ENCODE data around the gene BICDL2. TPM values are rescaled to one million over a fixed set of nuclear protein-coding genes. Genes with fewer than 3 reads are reported as not detected.
"Not testable (repeated sequence)": the region's sequence is repeated elsewhere in the genome, so short reads cannot be mapped to it uniquely, and the experiment has no call there.

BICDL2 gene, protein sequence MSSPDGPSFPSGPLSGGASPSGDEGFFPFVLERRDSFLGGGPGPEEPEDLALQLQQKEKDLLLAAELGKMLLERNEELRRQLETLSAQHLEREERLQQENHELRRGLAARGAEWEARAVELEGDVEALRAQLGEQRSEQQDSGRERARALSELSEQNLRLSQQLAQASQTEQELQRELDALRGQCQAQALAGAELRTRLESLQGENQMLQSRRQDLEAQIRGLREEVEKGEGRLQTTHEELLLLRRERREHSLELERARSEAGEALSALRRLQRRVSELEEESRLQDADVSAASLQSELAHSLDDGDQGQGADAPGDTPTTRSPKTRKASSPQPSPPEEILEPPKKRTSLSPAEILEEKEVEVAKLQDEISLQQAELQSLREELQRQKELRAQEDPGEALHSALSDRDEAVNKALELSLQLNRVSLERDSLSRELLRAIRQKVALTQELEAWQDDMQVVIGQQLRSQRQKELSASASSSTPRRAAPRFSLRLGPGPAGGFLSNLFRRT
- 100 to 1,000 TPM in 1 of 2 donors, 10 to 100 TPM in 1; 91.8 to 107 TPM for total RNA-seq
- long read RNA-seq, transcript BICDL2-203 (10 exons, 1,984 nt): major isoform, 49 of 173 reads
- long read RNA-seq, transcript BICDL2-201 (9 exons, 1,811 nt): minor isoform, 10 of 173 reads
- long read RNA-seq, partial matches to known transcripts: 23 of 173 reads
- long read RNA-seq, other reads (novel, unspliced or antisense): 84 of 173 reads

DNA sequence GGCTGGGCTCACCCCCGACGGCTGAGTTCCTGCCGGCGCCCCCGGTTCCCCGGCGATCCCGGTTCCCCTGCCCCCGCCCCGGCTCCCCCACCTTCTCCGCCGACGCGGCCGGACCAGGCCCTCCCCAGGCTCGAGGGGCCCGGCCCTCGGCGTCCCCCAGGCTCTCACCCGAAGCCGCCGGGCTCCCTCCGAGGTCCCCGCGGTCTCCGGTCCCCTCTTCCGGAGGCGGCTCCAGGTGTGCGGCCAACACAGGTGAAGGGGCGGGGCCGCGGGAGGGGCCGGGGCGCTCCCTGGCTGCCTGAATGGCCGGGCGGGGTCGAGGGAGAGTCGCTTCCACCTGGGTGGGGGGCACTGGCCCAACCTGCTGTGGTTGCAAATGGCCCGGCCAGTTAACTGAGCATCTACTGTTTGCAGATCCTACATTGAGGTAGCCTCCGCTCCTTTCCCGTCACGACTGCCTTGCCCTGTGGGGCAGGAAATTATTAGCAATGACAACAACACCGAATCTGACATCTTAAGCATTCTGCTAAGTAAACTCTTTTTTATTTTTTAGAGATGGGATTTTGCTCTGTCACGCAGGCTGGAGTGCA lies at the start of gene BICDL2:
TSS of gene BICDL2 (minus strand) at position 219 of the 590 bp plus-strand sequence. CDS start 1,448 bp downstream, outside the sequence.
- peak; percentile 73 for ATAC-seq

GRCh38 chr16:3085868-3086595 lies 49.3 kb upstream of the BICDL2 start:
- intact Hi-C loops (cut with DNase I, micrococcal nuclease): no loop called here
- no peak for DNase-seq
- no peak for ATAC-seq

More for the DNA sequence above, at the start of gene BICDL2:
- intact Hi-C loops (cut with DNase I, micrococcal nuclease): no loop called here
- DNase-seq: peak; percentile 89 to 90

GRCh38 chr16:3084969-3085670 lies 48.4 kb upstream of the BICDL2 start:
- intact Hi-C loops (cut with DNase I, micrococcal nuclease): no loop called here
- ATAC-seq: no peak
- no peak for DNase-seq

DNA sequence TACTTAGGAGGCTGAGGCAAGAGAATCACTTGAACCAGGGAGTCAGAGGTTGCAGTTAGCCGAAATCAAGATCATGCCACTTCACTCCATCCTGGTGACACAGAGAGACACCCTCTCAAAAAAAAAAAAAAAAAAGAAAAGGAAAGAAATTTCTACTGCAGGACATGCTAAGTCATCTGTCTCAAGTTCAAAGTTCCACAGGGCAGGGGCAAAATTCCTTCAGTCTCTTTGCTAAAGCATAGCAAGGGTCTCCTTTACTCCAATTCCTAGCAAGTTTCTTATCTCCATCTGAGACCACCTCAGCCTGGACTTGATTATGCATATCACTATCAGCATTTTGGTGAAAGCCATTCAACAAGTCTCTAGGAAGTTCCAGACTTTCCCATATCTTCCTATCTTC lies 47.7 kb upstream of the BICDL2 start:
- intact Hi-C loops (cut with DNase I, micrococcal nuclease): no loop called here
- ATAC-seq (no peak), DNase-seq (no peak)

DNA sequence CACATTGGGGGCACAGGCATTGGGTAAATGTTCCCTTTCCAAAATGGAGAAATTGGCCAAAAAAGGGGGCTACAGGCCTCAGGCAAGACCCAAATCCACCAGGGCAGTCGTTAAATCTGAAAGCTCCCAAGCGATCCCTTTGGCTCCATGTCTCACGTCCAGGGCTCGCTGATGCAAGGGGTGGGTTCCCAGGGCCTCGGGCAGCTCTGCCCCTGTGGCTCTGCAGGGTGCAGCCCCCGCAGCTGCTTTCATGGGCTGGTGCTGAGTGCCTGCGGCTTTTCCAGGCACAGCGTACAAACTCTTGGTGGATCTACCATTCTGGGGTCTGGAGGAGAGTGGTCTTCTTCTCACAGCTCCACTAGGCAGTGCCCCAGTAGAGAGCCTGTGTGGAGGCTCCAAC lies 46.7 kb upstream of the BICDL2 start:
- ATAC-seq; intact Hi-C loops (cut with DNase I, micrococcal nuclease): not testable (repeated sequence)

GRCh38 chr16:3081957-3082356 lies 45.2 kb upstream of the BICDL2 start:
- intact Hi-C loops (cut with DNase I, micrococcal nuclease); ATAC-seq; DNase-seq: not testable (repeated sequence)

More for the DNA sequence above, 46.7 kb upstream of the BICDL2 start:
- not testable (repeated sequence) for DNase-seq

GRCh38 chr16:3080024-3080423 lies 43.3 kb upstream of the BICDL2 start:
- intact Hi-C loops (cut with DNase I, micrococcal nuclease): no loop called here
- DNase-seq: no peak
- ATAC-seq: no peak

DNA sequence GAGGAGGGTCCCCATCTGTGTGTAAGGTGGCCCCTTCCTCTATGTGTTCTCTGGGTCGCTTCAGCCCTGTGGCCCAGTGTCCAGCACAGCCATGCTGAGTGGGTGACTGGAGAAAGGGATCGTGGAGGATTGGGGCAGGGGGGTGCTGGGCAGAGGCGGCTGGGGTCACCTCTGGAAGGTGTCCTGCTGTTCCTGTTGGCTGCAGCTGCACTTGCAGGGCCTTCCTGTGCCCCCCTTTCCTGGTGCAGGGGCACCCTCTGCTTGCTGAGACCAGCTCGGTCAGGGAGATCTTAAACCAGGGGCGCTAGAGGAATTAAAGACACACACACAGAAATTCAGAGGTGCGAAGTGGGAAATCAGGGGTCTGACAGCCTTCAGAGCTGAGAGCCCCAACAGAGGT lies 39.8 kb upstream of the BICDL2 start:
- intact Hi-C loops (cut with DNase I, micrococcal nuclease): no loop called here
- ATAC-seq (no peak), DNase-seq (no peak)

- intact Hi-C loops (cut with DNase I, micrococcal nuclease); DNase-seq; ATAC-seq: not testable (repeated sequence)
Measured at GRCh38 chr16:3075946-3076345, 39.2 kb upstream of the BICDL2 start.

DNA sequence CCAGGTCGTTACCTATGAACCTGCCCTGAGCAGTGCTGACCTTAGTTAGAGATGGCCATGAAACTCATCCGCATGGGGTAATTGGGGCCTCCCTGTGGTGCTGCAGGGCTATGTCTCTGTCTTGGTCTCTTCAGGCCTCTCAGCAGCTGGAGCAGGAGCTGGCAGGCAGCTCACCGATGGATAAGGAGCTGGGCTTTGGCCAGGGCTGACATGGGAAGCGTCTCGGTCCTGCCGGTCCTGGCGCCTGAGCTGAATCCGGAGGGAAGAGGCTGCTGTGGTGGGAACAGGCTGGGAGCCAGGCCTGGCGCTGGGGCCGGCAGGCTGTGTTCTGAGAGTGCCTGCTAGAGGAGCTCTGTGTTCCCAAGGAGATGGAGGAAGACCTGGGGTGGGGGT lies 38.8 kb upstream of the BICDL2 start:
- intact Hi-C loops (cut with DNase I, micrococcal nuclease): no loop called here
- DNase-seq (no peak), ATAC-seq (no peak)

GRCh38 chr16:3074860-3075522 lies 38.2 kb upstream of the BICDL2 start:
- peak; percentile 46 to 55 for DNase-seq
- intact Hi-C loops (cut with DNase I, micrococcal nuclease): no loop called here
- ATAC-seq: peak; percentile 33

- intact Hi-C loops (cut with DNase I, micrococcal nuclease): no loop called here
- DNase-seq: no peak
- ATAC-seq: no peak
Measured at GRCh38 chr16:3073448-3073847, 36.7 kb upstream of the BICDL2 start.

DNA sequence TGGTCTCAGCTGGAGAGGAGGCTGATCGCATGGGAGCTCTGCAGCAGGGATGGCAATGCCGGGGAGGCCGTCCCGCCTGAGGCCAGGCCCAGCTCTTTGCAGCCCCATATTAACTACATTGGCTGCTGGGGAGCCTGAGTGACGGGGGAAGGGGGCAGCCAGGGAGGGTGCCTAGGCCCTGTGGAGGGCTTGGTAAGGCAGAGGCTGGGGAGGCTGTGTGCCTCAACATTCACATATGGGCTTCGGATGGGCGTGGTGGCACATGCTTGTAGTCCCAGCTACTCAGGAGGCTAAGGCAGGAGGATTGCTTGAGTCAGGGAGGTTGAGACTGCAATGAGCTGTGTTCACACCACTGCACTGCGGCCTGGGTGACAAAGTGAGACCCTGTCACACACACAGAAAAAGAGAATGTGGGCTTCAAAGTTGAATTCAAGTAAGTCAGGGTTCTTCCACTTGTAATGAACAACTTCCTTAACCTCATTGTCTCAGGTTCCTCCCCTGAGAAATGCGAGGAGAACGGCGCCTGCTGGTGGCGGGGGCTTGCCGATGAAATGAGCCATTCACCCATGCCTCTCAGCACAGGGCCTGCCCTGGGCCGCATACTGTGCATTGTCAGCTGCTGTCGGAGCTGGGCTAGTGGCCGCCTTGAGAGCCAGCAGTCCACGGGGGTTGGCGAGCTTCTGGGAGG lies 36.0 kb upstream of the BICDL2 start:
- ATAC-seq; intact Hi-C loops (cut with DNase I, micrococcal nuclease); DNase-seq: not testable (repeated sequence)

- DNase-seq; intact Hi-C loops (cut with DNase I, micrococcal nuclease): not testable (repeated sequence)
- peak; percentile 61 for ATAC-seq
Measured at GRCh38 chr16:3072148-3072547, 35.4 kb upstream of the BICDL2 start.

DNA sequence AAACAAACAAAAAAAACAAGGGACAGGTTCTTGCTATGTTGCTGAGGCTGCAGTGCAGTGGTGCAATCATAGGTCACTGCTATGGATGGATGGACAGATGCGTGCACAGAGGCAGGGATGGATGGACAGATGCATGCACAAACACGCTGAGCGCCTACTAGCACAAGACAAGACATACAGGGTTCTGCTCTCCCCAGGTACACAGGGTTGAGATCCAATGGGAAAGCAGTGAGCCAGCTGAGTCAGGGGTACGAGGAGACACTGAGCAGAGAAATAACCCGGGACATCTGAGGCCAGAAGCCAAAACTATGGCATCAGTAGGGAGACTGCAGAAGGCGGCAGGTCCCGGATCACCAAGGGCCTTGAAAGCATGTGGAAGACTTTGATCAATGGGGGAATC lies 34.9 kb upstream of the BICDL2 start:
- intact Hi-C loops (cut with DNase I, micrococcal nuclease): no loop called here
- ATAC-seq (no peak), DNase-seq (no peak)

DNA sequence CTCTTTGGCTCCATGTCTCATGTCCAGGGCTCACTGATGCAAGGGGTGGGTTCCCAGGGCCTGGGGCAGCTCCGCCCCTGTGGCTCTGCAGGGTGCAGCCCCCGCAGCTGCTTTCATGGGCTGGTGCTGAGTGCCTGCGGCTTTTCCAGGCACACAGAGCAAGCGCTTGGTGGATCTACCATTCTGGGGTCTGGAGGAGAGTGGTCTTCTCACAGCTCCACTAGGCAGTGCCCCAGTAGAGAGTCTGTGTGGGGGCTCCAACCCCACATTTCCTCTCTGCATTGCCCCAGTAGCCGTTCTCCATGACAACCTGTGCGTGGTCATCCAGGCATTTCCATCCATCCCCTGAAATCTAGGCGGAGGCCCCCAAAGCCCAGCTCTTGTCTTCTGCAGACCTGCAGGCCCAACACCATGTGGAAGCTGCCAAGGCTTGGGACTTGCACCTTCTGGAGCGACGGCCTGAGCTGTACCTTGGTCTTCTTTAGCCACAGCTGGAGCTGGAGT lies 33.9 kb upstream of the BICDL2 start:
- DNase-seq (no peak), ATAC-seq (no peak)
- intact Hi-C loops (cut with DNase I, micrococcal nuclease): no loop called here

DNA sequence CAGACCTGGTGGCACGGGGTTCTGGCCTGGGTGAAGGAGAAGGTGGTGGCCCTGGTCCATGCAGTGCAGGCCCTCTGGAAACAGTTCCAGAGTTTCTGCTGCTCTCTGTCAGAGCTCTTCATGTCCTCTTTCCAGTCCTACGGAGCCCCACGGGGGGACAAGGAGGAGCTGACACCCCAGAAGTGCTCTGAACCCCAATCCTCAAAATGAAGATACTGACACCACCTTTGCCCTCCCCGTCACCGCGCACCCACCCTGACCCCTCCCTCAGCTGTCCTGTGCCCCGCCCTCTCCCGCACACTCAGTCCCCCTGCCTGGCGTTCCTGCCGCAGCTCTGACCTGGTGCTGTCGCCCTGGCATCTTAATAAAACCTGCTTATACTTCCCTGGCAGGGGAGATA lies 32.4 kb upstream of the BICDL2 start:
- intact Hi-C loops (cut with DNase I, micrococcal nuclease); DNase-seq; ATAC-seq: not testable (repeated sequence)

Measured in left colon (tissue), 2 donors.